GM18870 (cell line): ENCODE data around the gene ZNF610.

Experiments
- ATAC-seq: cut with Tn5 transposase; IDR thresholded peaks from one replicate; pipeline ENCODE4 v1.9.1; 2021; ENCODE audit warnings: moderate library complexity; ENCODE audit not compliant: unreplicated experiment

The ZNF610 gene

DNA sequence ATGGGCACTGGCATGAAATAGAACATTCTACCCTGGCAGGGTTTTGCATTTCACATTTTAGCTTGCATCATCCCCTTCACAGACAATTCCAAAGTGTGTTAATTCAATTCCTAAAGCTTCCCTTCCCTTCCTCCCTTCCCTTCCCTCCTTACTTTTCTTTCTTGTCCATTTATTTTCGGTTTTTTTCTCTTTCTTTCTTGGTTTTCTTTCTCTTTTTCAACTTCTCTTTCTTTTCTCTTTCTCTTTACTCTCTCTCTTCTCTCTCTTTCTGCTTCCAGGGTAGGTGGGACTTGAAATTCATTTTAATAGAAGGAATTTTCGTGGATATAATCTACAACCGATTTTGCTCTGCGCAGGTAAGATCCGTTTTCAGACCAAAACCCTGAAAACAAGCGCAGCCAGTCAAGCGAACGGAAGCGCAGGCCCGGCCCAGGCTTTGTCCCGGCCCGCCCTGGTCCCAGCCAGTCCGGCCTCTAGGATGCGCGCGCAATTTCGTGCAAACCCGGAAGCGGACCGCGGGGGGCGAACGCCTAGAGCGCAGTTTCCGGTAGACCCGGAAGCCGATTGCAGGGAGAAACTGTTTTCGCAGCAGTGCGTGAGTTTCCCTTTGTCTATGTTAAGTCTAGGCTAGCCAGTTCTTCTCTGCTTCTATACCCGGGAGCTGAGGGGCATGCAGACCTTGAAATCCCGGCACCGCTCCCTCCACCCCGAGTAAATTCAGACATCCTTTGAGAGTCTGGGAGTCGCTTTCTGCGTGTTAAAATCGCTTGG, 61.5 kb downstream of the ZNF610 start, which contains the start of gene ZNF528:
Gene ZNF528, plus strand, starts transcription at position 540 of the 771 bp plus-strand sequence. CDS start 4,165 bp downstream, outside the sequence.
- no peak for ATAC-seq

DNA sequence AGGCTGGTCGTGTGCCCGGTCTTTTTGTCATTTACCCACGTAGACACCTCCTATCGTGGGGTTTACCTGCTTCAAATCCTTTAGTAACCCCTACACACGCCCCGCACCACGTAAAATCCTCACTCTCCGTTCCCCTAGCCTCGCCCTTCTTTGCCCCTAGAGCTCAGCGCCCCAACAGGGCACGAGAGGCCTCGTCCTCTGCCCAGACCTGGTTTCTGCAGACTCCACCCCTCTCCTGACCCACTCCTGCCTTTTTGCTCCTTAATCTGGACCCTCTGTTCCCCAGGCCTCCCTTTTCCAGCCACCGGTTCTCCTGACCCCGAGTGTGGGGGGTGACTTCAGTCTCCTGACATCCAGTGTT, 62.0 kb downstream of the ZNF610 start:
- ATAC-seq, result no peak

DNA sequence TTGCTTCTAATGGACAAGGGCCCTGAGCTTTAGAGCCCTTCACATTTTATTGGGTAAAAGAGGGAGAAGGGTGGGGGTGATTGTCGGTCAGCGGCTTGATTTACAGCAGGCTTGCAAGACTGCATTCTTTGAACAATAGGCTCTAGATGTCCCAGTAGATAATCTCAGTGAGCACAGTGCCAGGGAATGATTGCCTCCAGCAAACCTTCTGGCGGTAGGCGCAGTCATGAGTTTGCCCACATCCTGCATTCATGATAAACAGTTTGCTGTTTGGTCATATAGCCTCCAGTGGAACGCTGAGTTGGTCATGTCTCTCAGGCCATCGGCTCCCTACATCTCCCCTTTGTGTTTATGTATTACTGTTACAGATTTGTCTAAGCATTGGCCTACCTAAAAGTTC, 74.2 kb downstream of the ZNF610 start:
- ATAC-seq, result no peak

DNA sequence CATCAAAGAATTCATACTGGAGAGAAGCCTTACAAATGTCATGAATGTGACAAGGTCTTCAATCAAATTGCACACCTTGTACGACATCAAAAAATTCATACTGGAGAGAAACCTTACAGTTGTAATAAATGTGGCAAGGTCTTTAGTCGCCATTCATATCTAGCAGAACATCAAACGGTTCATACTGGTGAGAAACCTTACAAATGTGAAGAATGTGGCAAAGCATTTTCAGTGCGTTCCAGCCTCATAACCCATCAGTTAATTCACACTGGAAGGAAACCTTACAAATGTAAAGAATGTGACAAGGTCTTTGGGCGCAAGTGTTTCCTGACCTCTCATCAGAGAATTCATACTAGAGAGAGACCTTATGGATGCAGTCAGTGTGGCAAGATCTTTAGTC, 79.7 kb downstream of the ZNF610 start:
- no peak for ATAC-seq
